Measurements from ENCODE around the gene NUDC. TPM values are rescaled to one million over a fixed set of nuclear protein-coding genes. Genes with fewer than 3 reads are reported as not detected.

NUDC gene
- total RNA-seq: 10 to 100 TPM; 20.6 to 40.3 TPM

GRCh38 chr1:26921540-26922430 is at the start of gene NUDC:
Gene NUDC, plus strand, starts transcription at chr1:26921743. Its CDS starts 106 bp downstream, at chr1:26921849.

GRCh38 chr1:26889551-26890466 is 31.7 kb upstream of the NUDC start, which contains the start of gene GPN2:
Gene GPN2, minus strand, starts transcription at chr1:26890283. Its CDS starts 187 bp downstream, at chr1:26890096.

GRCh38 chr1:26900001-26900814 is 21.3 kb upstream of the NUDC start, which contains the start of gene GPATCH3:
Gene GPATCH3, minus strand, starts transcription at chr1:26900467. Its CDS starts 25 bp downstream, at chr1:26900442.

GRCh38 chr1:26913754-26914619 is 7.6 kb upstream of the NUDC start, which contains the start of gene NR0B2:
Gene NR0B2, minus strand, starts transcription at chr1:26913975. Its CDS starts 35 bp downstream, at chr1:26913940.

GRCh38 chr1:26959722-26960624 is 38.4 kb downstream of the NUDC start, which contains the start of gene KDF1:
Gene KDF1, minus strand, starts transcription at chr1:26960468. Its CDS starts 8,088 bp downstream, at chr1:26952380.

GRCh38 chr1:26993237-26994019 is 71.9 kb downstream of the NUDC start, which contains the start of gene TRNP1:
Gene TRNP1, plus strand, starts transcription at chr1:26993692. Its CDS starts 95 bp downstream, at chr1:26993787.

Other genes starting within 250 kb of the NUDC start
- gene ARID1A, start 225.7 kb upstream of the NUDC start, total RNA-seq: 10 to 100 TPM; 26.6 to 27.5 TPM
- gene PIGV, start 133.8 kb upstream of the NUDC start, total RNA-seq: 10 to 100 TPM; 13.0 to 22.7 TPM
- 10 to 100 TPM in 1 of 2 donors, 1 to 10 TPM in 1; 7.2 to 12.0 TPM for gene ZDHHC18, start 95.1 kb upstream of the NUDC start, total RNA-seq
- gene SFN, start 58.6 kb upstream of the NUDC start, total RNA-seq: not detected
- 10 to 100 TPM in 1 of 2 donors, 1 to 10 TPM in 1; 6.2 to 14.0 TPM for gene GPN2, start 31.5 kb upstream of the NUDC start, total RNA-seq
- gene GPATCH3, start 21.3 kb upstream of the NUDC start, total RNA-seq: 1 to 10 TPM; 8.3 to 9.6 TPM
- gene NR0B2, start 7.8 kb upstream of the NUDC start, total RNA-seq: not detected
- not detected for gene KDF1, start 38.7 kb downstream of the NUDC start, total RNA-seq
- 1 to 10 TPM; 5.2 to 7.7 TPM for gene TRNP1, start 71.9 kb downstream of the NUDC start, total RNA-seq
- 1 to 10 TPM in 1 of 2 donors, under 1 TPM in 1; 0.34 to 2.3 TPM for gene TENT5B, start 91.1 kb downstream of the NUDC start, total RNA-seq
- gene SLC9A1, start 233.4 kb downstream of the NUDC start, total RNA-seq: 1 to 10 TPM; 4.5 to 8.0 TPM